ENCODE measurements around the gene RGS9BP.
"Not testable (repeated sequence)": the region's sequence is repeated elsewhere in the genome, so short reads cannot be mapped to it uniquely, and the experiment has no call there.

The RGS9BP gene

GRCh38 chr19:32700129-32700528, 24.5 kb downstream of the RGS9BP start:
- DNase-seq: not testable (repeated sequence)

- peak; percentile 92 for DNase-seq
These were observed 26.4 kb downstream of the RGS9BP start for GRCh38 chr19:32702010-32702409.

- not testable (repeated sequence) for DNase-seq
These were observed 28.4 kb downstream of the RGS9BP start for GRCh38 chr19:32704006-32704405.

GRCh38 chr19:32708457-32708856, 32.8 kb downstream of the RGS9BP start:
- no peak for DNase-seq

- DNase-seq: no peak
These were observed 33.4 kb downstream of the RGS9BP start for GRCh38 chr19:32709032-32709431.

- DNase-seq: no peak
These were observed 36.1 kb downstream of the RGS9BP start for GRCh38 chr19:32711747-32712146.

- not testable (repeated sequence) for DNase-seq
These were observed 40.6 kb downstream of the RGS9BP start for GRCh38 chr19:32716203-32716602.

GRCh38 chr19:32717496-32717895, 41.8 kb downstream of the RGS9BP start:
- DNase-seq: no peak

GRCh38 chr19:32718286-32718685, 42.6 kb downstream of the RGS9BP start:
- DNase-seq: no peak

- no peak for DNase-seq
These were observed 44.0 kb downstream of the RGS9BP start, which contains the start of gene TDRD12 for GRCh38 chr19:32719611-32720059. TSS of gene TDRD12 (plus strand) at chr19:32719767. CDS start at chr19:32720073, 306 bp downstream.

GRCh38 chr19:32720216-32720935, 44.7 kb downstream of the RGS9BP start:
- DNase-seq: no peak

GRCh38 chr19:32720936-32721250, 45.2 kb downstream of the RGS9BP start:
- DNase-seq: no peak
